RWPE2 (cell line): ENCODE measurements around the gene ARFGAP3.

Experiments used
- ATAC-seq: fragments of 200-7000 bp; cut with Tn5 transposase; 3 replicates; pipeline ENCODE4 v1.9.1; 2021; ENCODE audit warnings: low read depth
- DNase-seq: peaks from one replicate; pipeline ENCODE4 v3.0.0-alpha.2; 2020; ENCODE audit warnings: low spot score
- H3K27ac ChIP-seq: fragments of 450-650 bp; 2 replicates; pipeline ENCODE4 v1.5.1; 2017; ENCODE audit warnings: mild to moderate bottlenecking; ENCODE audit not compliant: poor library complexity, severe bottlenecking
- H3K27me3 ChIP-seq: fragments of 250-450 bp; sonication (Bioruptor Pico); 2 replicates; pipeline ENCODE4 v1.5.1; 2021; ENCODE audit warnings: mild to moderate bottlenecking, moderate library complexity; ENCODE audit not compliant: insufficient read depth, poor library complexity, severe bottlenecking
- H3K36me3 ChIP-seq: fragments of 250-450 bp; sonication (Bioruptor Pico); 2 replicates; pipeline ENCODE4 v1.5.1; 2020; ENCODE audit warnings: low read depth, mild to moderate bottlenecking, moderate library complexity
- H3K4me1 ChIP-seq: fragments of 250-450 bp; sonication (Bioruptor Pico); 2 replicates; pipeline ENCODE4 v1.5.1; 2021; ENCODE audit warnings: mild to moderate bottlenecking, moderate library complexity; ENCODE audit not compliant: insufficient read depth, poor library complexity, severe bottlenecking
- H3K4me3 ChIP-seq: fragments of 250-450 bp; sonication (Bioruptor Pico); 2 replicates; pipeline ENCODE4 v1.5.1; 2021; ENCODE audit warnings: mild to moderate bottlenecking, moderate library complexity; ENCODE audit not compliant: severe bottlenecking
- H3K9me3 ChIP-seq: fragments of 250-450 bp; sonication (Bioruptor Pico); 2 replicates; pipeline ENCODE4 v1.5.1; 2021; ENCODE audit warnings: mild to moderate bottlenecking, moderate library complexity; ENCODE audit not compliant: severe bottlenecking
- TF ChIP-seq, protein P1 (sequence below): fragments of 450-650 bp; IDR thresholded peaks from one replicate; pipeline ENCODE4 v1.5.1; 2017; ENCODE audit warnings: mild to moderate bottlenecking, moderate library complexity; ENCODE audit not compliant: poor library complexity, severe bottlenecking

ARFGAP3 gene

DNA sequence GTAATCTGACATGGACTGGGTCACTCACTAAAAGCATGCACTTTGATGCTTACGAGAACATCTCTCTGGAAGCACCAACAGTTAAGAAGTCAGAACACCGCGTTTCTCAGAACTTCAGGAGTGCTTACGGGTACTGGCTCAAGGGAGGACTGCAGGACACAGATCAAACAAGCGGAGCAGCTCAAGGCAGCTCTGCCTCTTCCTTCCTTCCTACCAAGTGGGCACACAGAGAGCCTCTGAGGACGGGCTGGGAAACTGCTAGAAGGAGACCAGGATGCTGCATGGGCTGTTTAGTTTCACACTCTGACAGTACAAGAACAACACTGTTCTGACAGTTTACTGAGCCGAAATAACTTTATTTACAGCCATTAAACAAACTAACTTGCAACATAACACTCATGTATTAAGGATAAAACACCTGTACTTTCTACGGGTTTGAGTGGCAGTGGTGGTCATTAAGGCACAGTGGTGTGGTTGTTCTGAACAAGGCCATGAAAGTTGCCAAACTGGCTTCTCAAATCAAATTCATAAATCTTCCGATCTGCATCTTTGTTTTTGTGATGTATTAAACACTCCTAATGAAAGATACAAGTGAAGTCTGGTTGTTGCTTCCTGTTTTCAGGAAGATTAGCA is 37.5 kb downstream of the ARFGAP3 start:
- Histone ChIP-seq H3K36me3 (peaks cover 65% of the 10 kb centered on the region), H3K27ac (peak overlapping the region; percentile 17), H3K4me1 (peaks cover 8% of the 10 kb centered on the region), H3K27me3 (no peaks in the 10 kb centered on the region), H3K4me3 (no peak overlapping the region), H3K9me3 (no peaks in the 10 kb centered on the region)
- ATAC-seq (no peak), DNase-seq (no peak)
- TF ChIP-seq, protein P1, sequence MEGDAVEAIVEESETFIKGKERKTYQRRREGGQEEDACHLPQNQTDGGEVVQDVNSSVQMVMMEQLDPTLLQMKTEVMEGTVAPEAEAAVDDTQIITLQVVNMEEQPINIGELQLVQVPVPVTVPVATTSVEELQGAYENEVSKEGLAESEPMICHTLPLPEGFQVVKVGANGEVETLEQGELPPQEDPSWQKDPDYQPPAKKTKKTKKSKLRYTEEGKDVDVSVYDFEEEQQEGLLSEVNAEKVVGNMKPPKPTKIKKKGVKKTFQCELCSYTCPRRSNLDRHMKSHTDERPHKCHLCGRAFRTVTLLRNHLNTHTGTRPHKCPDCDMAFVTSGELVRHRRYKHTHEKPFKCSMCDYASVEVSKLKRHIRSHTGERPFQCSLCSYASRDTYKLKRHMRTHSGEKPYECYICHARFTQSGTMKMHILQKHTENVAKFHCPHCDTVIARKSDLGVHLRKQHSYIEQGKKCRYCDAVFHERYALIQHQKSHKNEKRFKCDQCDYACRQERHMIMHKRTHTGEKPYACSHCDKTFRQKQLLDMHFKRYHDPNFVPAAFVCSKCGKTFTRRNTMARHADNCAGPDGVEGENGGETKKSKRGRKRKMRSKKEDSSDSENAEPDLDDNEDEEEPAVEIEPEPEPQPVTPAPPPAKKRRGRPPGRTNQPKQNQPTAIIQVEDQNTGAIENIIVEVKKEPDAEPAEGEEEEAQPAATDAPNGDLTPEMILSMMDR, result no peak

DNA sequence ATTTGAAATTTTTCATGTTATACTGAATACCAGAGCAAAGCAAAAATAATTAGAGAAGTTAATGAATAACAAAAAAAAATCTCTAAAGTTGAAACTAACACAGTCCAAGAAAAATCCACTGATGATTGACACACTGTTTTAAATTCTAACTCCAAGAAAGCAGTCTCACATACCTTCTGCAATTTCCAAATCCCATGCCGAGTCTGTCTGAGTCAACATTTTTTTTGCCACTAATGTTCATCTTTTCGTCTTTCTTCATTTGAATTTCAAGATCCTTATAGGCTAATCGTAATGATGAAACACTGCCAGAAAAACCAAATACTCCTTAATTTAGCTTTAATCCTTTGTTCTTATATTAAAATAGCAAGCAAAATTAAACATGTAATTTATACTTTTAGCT is 39.5 kb downstream of the ARFGAP3 start:
- Histone ChIP-seq H3K36me3 (peaks cover 58% of the 10 kb centered on the region), H3K4me3 (no peak overlapping the region), H3K27ac (no peak overlapping the region), H3K4me1 (peaks cover 8% of the 10 kb centered on the region), H3K9me3 (no peaks in the 10 kb centered on the region), H3K27me3 (no peaks in the 10 kb centered on the region)
- TF ChIP-seq, protein P1, result no peak
- no peak for DNase-seq
- ATAC-seq, result no peak

DNA sequence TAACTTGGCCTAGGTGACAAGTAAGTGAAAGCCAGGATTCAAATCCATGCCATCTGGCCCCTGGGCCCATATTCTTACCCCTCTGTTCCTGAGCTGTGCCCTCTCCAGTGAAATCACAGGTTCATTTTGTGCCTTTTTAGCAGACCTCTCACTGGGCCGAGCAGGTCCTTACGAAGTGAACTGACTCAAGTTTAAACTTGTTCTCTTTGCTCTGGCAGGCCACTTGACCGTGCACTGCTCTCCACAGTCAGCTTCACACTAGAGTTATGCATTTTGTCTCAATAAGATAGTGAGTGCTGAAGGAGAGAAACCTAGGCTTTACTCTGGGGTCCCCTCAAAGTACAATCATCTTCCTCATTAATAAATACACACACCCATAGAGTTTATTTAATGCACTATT is 40.7 kb downstream of the ARFGAP3 start:
- DNase-seq (no peak), ATAC-seq (0 out of 3 replicates have a peak, but pooled peaks have one; percentile 31)
- Histone ChIP-seq H3K9me3 (no peaks in the 10 kb centered on the region), H3K4me3 (no peak overlapping the region), H3K4me1 (peaks cover 8% of the 10 kb centered on the region), H3K27me3 (no peaks in the 10 kb centered on the region), H3K36me3 (peaks cover 50% of the 10 kb centered on the region), H3K27ac (no peak overlapping the region)
- TF ChIP-seq, protein P1, result no peak

DNA sequence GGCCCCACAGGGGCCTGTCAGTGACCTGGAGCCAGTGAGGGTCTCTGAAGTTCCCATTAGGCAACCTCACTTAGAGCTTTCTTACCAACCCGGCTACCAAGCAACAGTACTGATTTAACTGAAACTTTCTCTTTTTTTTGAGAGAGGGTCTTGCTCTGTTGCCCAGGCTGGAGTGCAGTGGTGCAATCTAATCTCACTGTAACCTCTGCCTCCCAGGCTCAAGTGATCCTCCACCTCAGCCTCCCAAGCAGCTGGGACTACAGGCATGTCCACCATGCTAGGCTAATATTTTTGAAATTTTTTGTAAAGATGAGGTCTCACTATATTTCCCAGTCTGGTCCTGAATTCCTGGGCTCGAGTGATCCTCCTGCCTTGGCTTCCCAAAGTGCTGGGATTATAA is 42.5 kb downstream of the ARFGAP3 start:
- no peak for ATAC-seq
- Histone ChIP-seq H3K27ac (no peak overlapping the region), H3K36me3 (peaks cover 50% of the 10 kb centered on the region), H3K4me3 (no peak overlapping the region), H3K27me3 (no peaks in the 10 kb centered on the region), H3K9me3 (no peaks in the 10 kb centered on the region), H3K4me1 (no peaks in the 10 kb centered on the region)
- TF ChIP-seq, protein P1, result no peak
- DNase-seq, result no peak

DNA sequence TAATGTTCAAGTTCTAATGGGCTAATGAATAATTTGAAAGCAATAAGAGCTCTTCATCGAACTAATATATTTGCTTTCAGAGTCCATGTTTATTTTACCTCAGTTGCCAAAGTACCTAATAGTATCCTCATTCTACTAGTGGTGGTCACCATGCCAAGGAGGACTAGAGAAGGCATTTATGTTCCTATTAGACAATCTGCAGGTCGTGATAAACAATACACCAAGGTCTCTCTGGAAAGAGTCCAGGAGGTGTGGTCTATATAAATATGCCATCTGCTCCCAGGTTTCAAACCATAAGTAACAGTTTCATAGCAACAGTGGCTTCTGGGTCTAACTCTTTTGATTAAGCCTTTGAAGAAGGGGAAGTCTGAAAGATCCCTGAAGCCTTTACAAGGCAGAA is 42.9 kb downstream of the ARFGAP3 start:
- ATAC-seq (no peak), DNase-seq (no peak)
- Histone ChIP-seq H3K27ac (no peak overlapping the region), H3K4me1 (no peaks in the 10 kb centered on the region), H3K9me3 (no peaks in the 10 kb centered on the region), H3K4me3 (no peak overlapping the region), H3K36me3 (peaks cover 51% of the 10 kb centered on the region), H3K27me3 (no peaks in the 10 kb centered on the region)
- TF ChIP-seq, protein P1, result no peak
